AG09309 (cell line): ENCODE results near the gene ZNF423.

Experiments
- DNase-seq: peaks from one replicate; pipeline ENCODE4 v3.0.0-alpha.2; 2010; ENCODE audit warnings: low read depth
- H3K4me3 ChIP-seq: 2 replicates; pipeline ENCODE4 v1.5.1; 2011; ENCODE audit warnings: mild to moderate bottlenecking, low read depth, low read length, moderate library complexity; ENCODE audit not compliant: control insufficient read depth
- CTCF ChIP-seq: IDR thresholded peaks from 2 replicates; pipeline ENCODE4 v1.5.1; 2011; ENCODE audit warnings: mild to moderate bottlenecking, low read depth, low read length, inconsistent platforms; ENCODE audit not compliant: insufficient read depth, control insufficient read depth; ENCODE audit errors: missing control alignments

ZNF423 gene

GRCh38 chr16:49455991-49456745, 399.7 kb downstream of the ZNF423 start:
- no peak for DNase-seq
- TF ChIP-seq CTCF = no peak
- H3K4me3 ChIP-seq = no peak overlapping the region

- no peak for DNase-seq
- H3K4me3 ChIP-seq = no peak overlapping the region
- no peak for TF ChIP-seq CTCF
These were observed 400.5 kb downstream of the ZNF423 start for GRCh38 chr16:49455181-49455990.

- DNase-seq = no peak
- no peak overlapping the region for H3K4me3 ChIP-seq
- no peak for TF ChIP-seq CTCF
These were observed 401.3 kb downstream of the ZNF423 start for GRCh38 chr16:49454426-49455180.

- DNase-seq = no peak
- no peak overlapping the region for H3K4me3 ChIP-seq
- TF ChIP-seq CTCF = no peak
These were observed 401.9 kb downstream of the ZNF423 start for GRCh38 chr16:49453983-49454382.

- TF ChIP-seq CTCF = no peak
- DNase-seq = no peak
- no peak overlapping the region for H3K4me3 ChIP-seq
These were observed 402.9 kb downstream of the ZNF423 start for GRCh38 chr16:49453021-49453420.

GRCh38 chr16:49452578-49452977, 403.3 kb downstream of the ZNF423 start:
- DNase-seq = no peak
- no peak for TF ChIP-seq CTCF

More at GRCh38 chr16:49452578-49452977, 403.3 kb downstream of the ZNF423 start:
- no peak overlapping the region for H3K4me3 ChIP-seq
